HepG2 (cell line): ENCODE measurements around the gene ALAS2. TPM values are rescaled to one million over a fixed set of nuclear protein-coding genes. Genes with fewer than 3 reads are reported as not detected.

Experiments
- CC2D1A ChIP-seq: sonication (generic); formaldehyde crosslinking; IDR thresholded peaks from 2 replicates; pipeline ENCODE4 v1.8.1; 2023; ENCODE audit warnings: mild to moderate bottlenecking, missing genetic modification reagents
- CEBPB ChIP-seq: IDR thresholded peaks from 2 replicates; pipeline ENCODE4 v1.6.1; 2011; ENCODE audit warnings: low read depth, low read length, improper control_type of control experiment, borderline replicate concordance
- ELF3 ChIP-seq: IDR thresholded peaks from 2 replicates; pipeline ENCODE4 v1.6.1; 2016; ENCODE audit warnings: missing genetic modification reagents, missing compliant biosample characterization
- FOXC1 ChIP-seq: sonication (generic); formaldehyde crosslinking; IDR thresholded peaks from 2 replicates; pipeline ENCODE4 v1.8.0; 2022; ENCODE audit warnings: mild to moderate bottlenecking, missing genetic modification reagents, borderline replicate concordance
- GFI1 ChIP-seq: sonication (generic); formaldehyde crosslinking; IDR thresholded peaks from 2 replicates; pipeline ENCODE4 v1.5.0; 2020; ENCODE audit warnings: missing genetic modification reagents, mild to moderate bottlenecking, borderline replicate concordance
- HDAC2 ChIP-seq: sonication (generic); formaldehyde crosslinking; IDR thresholded peaks from 2 replicates; pipeline ENCODE4 v1.4.0; 2020; ENCODE audit warnings: missing genetic modification reagents
- HES4 ChIP-seq: sonication (generic); formaldehyde crosslinking; IDR thresholded peaks from 2 replicates; pipeline ENCODE4 v1.9.0; 2021; ENCODE audit warnings: mild to moderate bottlenecking, missing genetic modification reagents, borderline replicate concordance
- HNF4A ChIP-seq: sonication (generic); formaldehyde crosslinking; IDR thresholded peaks from 2 replicates; pipeline ENCODE4 v1.4.0; 2020; ENCODE audit warnings: missing genetic modification reagents
- KAT8 ChIP-seq: IDR thresholded peaks from 2 replicates; pipeline ENCODE4 v1.6.1; 2016; ENCODE audit warnings: missing genetic modification reagents, missing compliant biosample characterization
- NONO ChIP-seq, 2 experiments: fragments of 450-650 bp in 1 of 2; sonication (generic) in 1 of 2; formaldehyde crosslinking in 1 of 2; IDR thresholded peaks in 1 of 2; conservative IDR thresholded peaks in 1 of 2; 2 replicates each; pipeline versions ENCODE4 v1.6.1 to v1.8.0; 2017 to 2022; ENCODE audit warnings: mild to moderate bottlenecking in 1 of 2, missing genetic modification reagents in 1 of 2, moderate library complexity in 1 of 2
- PRMT3 ChIP-seq: sonication (generic); formaldehyde crosslinking; IDR thresholded peaks from 2 replicates; pipeline ENCODE4 v1.8.1; 2022; ENCODE audit warnings: low read depth, mild to moderate bottlenecking, moderate library complexity, missing genetic modification reagents, borderline replicate concordance
- SKI ChIP-seq: fragments of 450-650 bp; IDR thresholded peaks from one replicate; pipeline ENCODE4 v1.6.1; 2018; ENCODE audit warnings: mild to moderate bottlenecking; ENCODE audit not compliant: partially characterized antibody
- ZFY ChIP-seq: sonication (generic); formaldehyde crosslinking; IDR thresholded peaks from 2 replicates; pipeline ENCODE4 v1.4.0; 2020; ENCODE audit warnings: missing genetic modification reagents
- ZNF354B ChIP-seq: sonication (generic); formaldehyde crosslinking; IDR thresholded peaks from 2 replicates; pipeline ENCODE4 v1.8.0; 2022; ENCODE audit warnings: mild to moderate bottlenecking, missing genetic modification reagents
- ZNF713 ChIP-seq: sonication (generic); formaldehyde crosslinking; IDR thresholded peaks from 2 replicates; pipeline ENCODE4 v1.4.0; 2020; ENCODE audit warnings: mild to moderate bottlenecking, missing genetic modification reagents
- polyA plus RNA-seq, 8 experiments: library from polyadenylated mRNA; depleted of rRNA in 3 of 8; stranded (reverse) in 7 of 8; unstranded in 1 of 8; fragments of >200 nt; fragmentation: Illumina TruSeq in 4 of 8; extraction: Trizol in 4 of 8; gene quantifications; 2 replicates each; pipeline versions ENCODE4 v1.2.1 to v1.2.3, GENCODE V29; 2011 to 2016; ENCODE audit warnings: low read depth in 4 of 8, missing spikeins in 1 of 8, mixed read lengths in 1 of 8; ENCODE audit not compliant: insufficient read depth in 1 of 8
- total RNA-seq, 5 experiments: library from RNA; depleted of rRNA; stranded (reverse); fragments of >200 nt; fragmentation: Illumina TruSeq; extraction: Trizol; gene quantifications; 2 replicates each; pipeline ENCODE4 v1.2.3, GENCODE V29; 2016; ENCODE audit warnings: low read depth in 1 of 5
- TF ChIP-seq, protein P1 (sequence below): sonication (generic); formaldehyde crosslinking; IDR thresholded peaks from 2 replicates; pipeline ENCODE4 v1.4.0; 2020; ENCODE audit warnings: missing genetic modification reagents, borderline replicate concordance
- TF ChIP-seq, protein P2 (sequence below): sonication (generic); formaldehyde crosslinking; IDR thresholded peaks from 2 replicates; pipeline ENCODE4 v1.4.0; 2020; ENCODE audit warnings: missing genetic modification reagents
- TF ChIP-seq, protein P3 (sequence below): sonication (generic); formaldehyde crosslinking; IDR thresholded peaks from 2 replicates; pipeline ENCODE4 v1.4.0; 2020; ENCODE audit warnings: missing genetic modification reagents, borderline replicate concordance
- TF ChIP-seq, protein P4 (sequence below): sonication (generic); formaldehyde crosslinking; IDR thresholded peaks from 2 replicates; pipeline ENCODE4 v1.4.0; 2020; ENCODE audit warnings: missing genetic modification reagents

The ALAS2 gene
- total and polyA plus RNA-seq, 2 of the 13 experiments (the other 11 are each of a cell fraction or from before 2014, with no cell fraction given) = not detected

DNA sequence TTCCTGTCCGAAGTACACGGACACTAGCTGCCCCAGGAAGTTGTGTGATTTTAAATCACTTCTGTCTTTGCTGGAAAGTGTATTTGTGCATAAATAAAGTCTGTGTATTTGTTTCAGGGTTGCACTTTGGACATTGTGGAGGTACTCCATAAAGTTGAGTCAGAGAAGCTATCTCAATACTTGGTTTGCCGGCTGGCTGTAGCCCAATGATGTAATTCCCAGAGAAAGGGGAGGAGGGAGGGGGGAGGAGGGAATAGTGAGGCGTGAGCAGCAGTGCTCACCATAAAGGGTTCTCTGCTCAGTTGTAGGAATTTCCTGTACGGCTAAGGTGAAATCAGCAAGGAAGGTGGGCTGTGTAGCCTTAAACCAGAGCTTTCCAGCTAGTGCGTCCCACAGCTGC, 23.1 kb downstream of the ALAS2 start (continued):
- TF ChIP-seq, protein P1, sequence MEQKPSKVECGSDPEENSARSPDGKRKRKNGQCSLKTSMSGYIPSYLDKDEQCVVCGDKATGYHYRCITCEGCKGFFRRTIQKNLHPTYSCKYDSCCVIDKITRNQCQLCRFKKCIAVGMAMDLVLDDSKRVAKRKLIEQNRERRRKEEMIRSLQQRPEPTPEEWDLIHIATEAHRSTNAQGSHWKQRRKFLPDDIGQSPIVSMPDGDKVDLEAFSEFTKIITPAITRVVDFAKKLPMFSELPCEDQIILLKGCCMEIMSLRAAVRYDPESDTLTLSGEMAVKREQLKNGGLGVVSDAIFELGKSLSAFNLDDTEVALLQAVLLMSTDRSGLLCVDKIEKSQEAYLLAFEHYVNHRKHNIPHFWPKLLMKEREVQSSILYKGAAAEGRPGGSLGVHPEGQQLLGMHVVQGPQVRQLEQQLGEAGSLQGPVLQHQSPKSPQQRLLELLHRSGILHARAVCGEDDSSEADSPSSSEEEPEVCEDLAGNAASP = no peak
- TF ChIP-seq CEBPB (peak; percentile 36; the same call in 1 of the 2 replicates), ELF3 (CRISPR knock-in tag) (peak; percentile 48; the same call in 1 of the 2 replicates), ZNF713 (no peak), SKI (peak; percentile 20), HDAC2 (no peak), GFI1 (CRISPR knock-in tag) (peak; percentile 32; the same call in 1 of the 2 replicates), KAT8 (CRISPR knock-in tag) (no peak), CC2D1A (CRISPR knock-in tag) (no peak), FOXC1 (CRISPR knock-in tag) (no peak), ZNF354B (no peak), HNF4A (peak; percentile 35; the same call in 1 of the 2 replicates), NONO (IDR thresholded peaks at IDR 0.05) (no peak), NONO (CRISPR knock-in tag; conservative IDR thresholded peaks at IDR 0.05) (no peak), HES4 (no peak), PRMT3 (no peak), ZFY (CRISPR knock-in tag) (no peak)
- TF ChIP-seq, protein P2, sequence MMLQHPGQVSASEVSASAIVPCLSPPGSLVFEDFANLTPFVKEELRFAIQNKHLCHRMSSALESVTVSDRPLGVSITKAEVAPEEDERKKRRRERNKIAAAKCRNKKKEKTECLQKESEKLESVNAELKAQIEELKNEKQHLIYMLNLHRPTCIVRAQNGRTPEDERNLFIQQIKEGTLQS (CRISPR knock-in tag) = no peak
- TF ChIP-seq, protein P3, sequence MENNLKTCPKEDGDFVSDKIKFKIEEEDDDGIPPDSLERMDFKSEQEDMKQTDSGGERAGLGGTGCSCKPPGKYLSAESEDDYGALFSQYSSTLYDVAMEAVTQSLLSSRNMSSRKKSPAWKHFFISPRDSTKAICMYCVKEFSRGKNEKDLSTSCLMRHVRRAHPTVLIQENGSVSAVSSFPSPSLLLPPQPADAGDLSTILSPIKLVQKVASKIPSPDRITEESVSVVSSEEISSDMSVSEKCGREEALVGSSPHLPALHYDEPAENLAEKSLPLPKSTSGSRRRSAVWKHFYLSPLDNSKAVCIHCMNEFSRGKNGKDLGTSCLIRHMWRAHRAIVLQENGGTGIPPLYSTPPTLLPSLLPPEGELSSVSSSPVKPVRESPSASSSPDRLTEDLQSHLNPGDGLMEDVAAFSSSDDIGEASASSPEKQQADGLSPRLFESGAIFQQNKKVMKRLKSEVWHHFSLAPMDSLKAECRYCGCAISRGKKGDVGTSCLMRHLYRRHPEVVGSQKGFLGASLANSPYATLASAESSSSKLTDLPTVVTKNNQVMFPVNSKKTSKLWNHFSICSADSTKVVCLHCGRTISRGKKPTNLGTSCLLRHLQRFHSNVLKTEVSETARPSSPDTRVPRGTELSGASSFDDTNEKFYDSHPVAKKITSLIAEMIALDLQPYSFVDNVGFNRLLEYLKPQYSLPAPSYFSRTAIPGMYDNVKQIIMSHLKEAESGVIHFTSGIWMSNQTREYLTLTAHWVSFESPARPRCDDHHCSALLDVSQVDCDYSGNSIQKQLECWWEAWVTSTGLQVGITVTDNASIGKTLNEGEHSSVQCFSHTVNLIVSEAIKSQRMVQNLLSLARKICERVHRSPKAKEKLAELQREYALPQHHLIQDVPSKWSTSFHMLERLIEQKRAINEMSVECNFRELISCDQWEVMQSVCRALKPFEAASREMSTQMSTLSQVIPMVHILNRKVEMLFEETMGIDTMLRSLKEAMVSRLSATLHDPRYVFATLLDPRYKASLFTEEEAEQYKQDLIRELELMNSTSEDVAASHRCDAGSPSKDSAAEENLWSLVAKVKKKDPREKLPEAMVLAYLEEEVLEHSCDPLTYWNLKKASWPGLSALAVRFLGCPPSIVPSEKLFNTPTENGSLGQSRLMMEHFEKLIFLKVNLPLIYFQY (CRISPR knock-in tag) = no peak
- TF ChIP-seq, protein P4, sequence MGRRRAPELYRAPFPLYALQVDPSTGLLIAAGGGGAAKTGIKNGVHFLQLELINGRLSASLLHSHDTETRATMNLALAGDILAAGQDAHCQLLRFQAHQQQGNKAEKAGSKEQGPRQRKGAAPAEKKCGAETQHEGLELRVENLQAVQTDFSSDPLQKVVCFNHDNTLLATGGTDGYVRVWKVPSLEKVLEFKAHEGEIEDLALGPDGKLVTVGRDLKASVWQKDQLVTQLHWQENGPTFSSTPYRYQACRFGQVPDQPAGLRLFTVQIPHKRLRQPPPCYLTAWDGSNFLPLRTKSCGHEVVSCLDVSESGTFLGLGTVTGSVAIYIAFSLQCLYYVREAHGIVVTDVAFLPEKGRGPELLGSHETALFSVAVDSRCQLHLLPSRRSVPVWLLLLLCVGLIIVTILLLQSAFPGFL (CRISPR knock-in tag) = no peak
